ENCODE measurements around the gene RAB5B. TPM values are rescaled to one million over a fixed set of nuclear protein-coding genes. Genes with fewer than 3 reads are reported as not detected.

The RAB5B gene
- total and polyA plus RNA-seq, 10 of the 15 experiments (the other 5 are each of a cell fraction or from before 2014, with no cell fraction given), result 7.5 to 149 (median 37.8) TPM

DNA sequence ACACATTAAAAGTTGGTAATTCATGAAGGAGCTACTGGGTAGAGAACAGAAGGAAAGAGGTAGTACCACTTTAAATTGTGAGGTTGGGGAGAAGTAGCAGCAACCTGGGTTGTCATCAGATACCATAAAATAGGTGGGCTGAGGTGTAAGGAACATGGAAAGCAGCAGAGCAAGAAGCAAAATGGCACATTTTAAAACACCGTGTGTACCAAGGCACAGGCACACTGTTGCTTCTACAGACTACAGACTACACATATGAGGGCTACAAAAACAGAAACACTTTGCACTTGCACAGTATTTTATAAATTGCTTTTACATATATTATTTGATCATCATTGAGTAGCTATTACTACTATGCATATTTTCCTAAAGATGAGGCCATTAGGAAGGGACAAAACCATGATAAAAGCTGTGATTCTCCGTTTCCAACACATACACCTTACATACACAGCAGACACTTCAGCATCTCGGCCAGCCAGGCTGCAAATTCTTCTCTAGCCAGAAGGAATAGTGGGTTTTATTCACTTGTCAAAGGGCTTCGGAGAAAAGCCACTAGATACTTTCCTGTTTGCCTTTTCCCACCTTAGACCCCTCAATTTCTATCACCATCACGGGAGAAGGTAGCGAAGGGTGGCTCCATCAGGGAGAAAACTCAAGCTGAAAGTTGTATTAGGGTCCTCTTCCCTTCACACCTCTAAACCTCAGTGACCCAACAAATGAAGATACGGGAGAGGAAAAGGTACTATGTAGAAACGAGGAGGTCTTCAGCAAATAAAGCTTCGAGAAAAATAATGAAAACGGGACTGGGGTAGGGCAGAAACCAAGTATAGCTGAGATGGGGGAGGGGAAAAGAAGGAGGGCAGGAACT lies 47.8 kb upstream of the RAB5B start:
- peak overlapping the region; percentile 91 for H3K4me2 ChIP-seq (ENCODE audit: control insufficient read depth, insufficient read depth)
- peaks cover 0 to 16% of the 10 kb centered on the region in 2 experiments; a peak in 3 of 4 replicates for H3K36me3 ChIP-seq (ENCODE audit: control insufficient read depth in 2 of 2, insufficient read depth in 2 of 2, low read length in 1 of 2)
- H4K20me1 ChIP-seq (ENCODE audit: control insufficient read depth, insufficient read depth), result no peaks in the 10 kb centered on the region
- RAD21 ChIA-PET (ENCODE audit: unreplicated experiment), result interaction anchor here (0.8 to 4.7 kb wide), 14 partner anchors 13 to 196 kb away, joined by 3 to 30 read pairs (median 4); partner anchors contain the start of genes DNAJC14, ORMDL2, RAB5B and SARNP
- peaks cover 3% of the 10 kb centered on the region; the same call in 1 of the 2 replicates for H3K4me1 ChIP-seq (ENCODE audit: control insufficient read depth, insufficient read depth, low read length)
- H3K9me3 ChIP-seq (replicated peaks; ENCODE audit: control insufficient read depth, insufficient read depth, low read length), result no peaks in the 10 kb centered on the region
- SMC1A ChIA-PET (ENCODE audit: uncharacterized antibody, unreplicated experiment), result interaction anchor here (0.6 to 4.8 kb wide), 25 partner anchors 9 to 428 kb away, joined by 3 to 34 read pairs (median 5); partner anchors contain the start of genes DNAJC14, ORMDL2, RAB5B and SARNP
- peak overlapping the region; percentile 96 for H3K27ac ChIP-seq (ENCODE audit: control insufficient read depth, insufficient read depth)
- peak overlapping the region; percentile 93 for H3K4me3 ChIP-seq
- H3K27me3 ChIP-seq (replicated peaks in 1 of 2; ENCODE audit: control insufficient read depth in 2 of 2, insufficient read depth in 2 of 2, low read length in 1 of 2), result no peaks in the 10 kb centered on the region
- intact Hi-C loops (cut with micrococcal nuclease; ENCODE audit: unreplicated experiment) (loop anchor here (1.0 to 5.0 kb wide), 3 partner anchors 109 to 191 kb away; partner anchors contain the start of genes RPL41, RPS26, SARNP and ZC3H10), in situ Hi-C loops (cut with MboI) (loop anchor here (5.0 kb wide), 1 partner anchor 99 kb away; the partner anchor contains the start of gene DNAJC14)
- peak; percentile 18 for FAIRE-seq
- WGBS (ENCODE audit: insufficient coverage, insufficient replicate concordance, low lambda C conversion rate, missing lambda C conversion rate), result 9% methylated on average over 10 of the region's 10 CpGs
- POLR2A ChIA-PET, result interaction anchor here (0.6 to 7.3 kb wide), 17 partner anchors 10 to 197 kb away, joined by 3 to 66 read pairs (median 5); partner anchors contain the start of genes CD63, DNAJC14, ORMDL2 and RAB5B
- H3K79me2 ChIP-seq (ENCODE audit: control insufficient read depth, insufficient read depth, low read length), result peaks cover 67% of the 10 kb centered on the region
- peak overlapping the region; percentile 55 for H2AFZ ChIP-seq (ENCODE audit: control insufficient read depth, low read depth, low read length)
- ATAC-seq, result peak; percentile 1
- peak overlapping the region; percentile 99 for H3K9ac ChIP-seq (ENCODE audit: control insufficient read depth, insufficient read depth, low read length)
- CTCF ChIA-PET, result interaction anchor here (0.5 to 6.8 kb wide), 39 partner anchors 8 to 373 kb away, joined by 3 to 57 read pairs (median 4); partner anchors contain the start of genes CD63, DNAJC14, GDF11 and ORMDL2
- TSS peak; percentile 64 for BruUV-seq (replicated peaks)
- DNase-seq (ENCODE audit: low read depth, low spot score), result no peak
- TF ChIP-seq MXI1 (IDR thresholded peaks at IDR 0.05; ENCODE audit: low read depth, low read length) (no peak), RFX5 (IDR thresholded peaks at IDR 0.05; ENCODE audit: low read depth, low read length) (no peak), CBX5 (IDR thresholded peaks at IDR 0.05; ENCODE audit: low read depth) (no peak), GABPA (IDR thresholded peaks at IDR 0.05; ENCODE audit: low read depth) (no peak), BMI1 (IDR thresholded peaks at IDR 0.05; ENCODE audit: borderline replicate concordance) (peak; percentile 15; the same call in 1 of the 2 replicates), YBX1 (IDR thresholded peaks at IDR 0.05) (0 out of 2 replicates have a peak, but pooled peaks have one; percentile 59), NFYA (IDR thresholded peaks at IDR 0.05; ENCODE audit: borderline replicate concordance, low read depth, low read length) (no peak), TAF1 (IDR thresholded peaks at IDR 0.05; ENCODE audit: borderline replicate concordance, low read depth, low read length) (no peak), MLLT1 (IDR thresholded peaks at IDR 0.05) (no peak), ZBTB11 (CRISPR knock-in tag; IDR thresholded peaks at IDR 0.05) (no peak), TBL1XR1 (IDR thresholded peaks at IDR 0.05; ENCODE audit: low read depth, low read length) (0 out of 2 replicates have a peak, but pooled peaks have one; percentile 4)
